Measurements from ENCODE around the gene OPCML. TPM values are rescaled to one million over a fixed set of nuclear protein-coding genes. Genes with fewer than 3 reads are reported as not detected.
A peak's percentile ranks its signal among the peaks of the same experiment; 100 is the strongest.

Gene OPCML
- total RNA-seq, 1 donor from 2014 or later: 4.1 TPM

- Mint-ChIP-seq H3K4me1 (ENCODE audit: unreplicated experiment) (no peaks in the 10 kb centered on the region), H3K27ac (ENCODE audit: unreplicated experiment) (no peak overlapping the region)
- no peak for TF ChIP-seq CTCF (IDR thresholded peaks at IDR 0.05; ENCODE audit: unreplicated experiment)
These were observed 670.2 kb downstream of the OPCML start for GRCh38 chr11:132862137-132862536.

GRCh38 chr11:132859306-132859705 lies 673.0 kb downstream of the OPCML start:
- Mint-ChIP-seq H3K36me3 (ENCODE audit: low read depth, unreplicated experiment) (no peaks in the 10 kb centered on the region), H3K27me3 (ENCODE audit: unreplicated experiment) (no peaks in the 10 kb centered on the region), H3K4me3 (ENCODE audit: unreplicated experiment) (no peak overlapping the region), H3K4me1 (ENCODE audit: unreplicated experiment) (no peaks in the 10 kb centered on the region), H3K27ac (ENCODE audit: unreplicated experiment) (no peak overlapping the region), H3K9me3 (ENCODE audit: unreplicated experiment) (no peaks in the 10 kb centered on the region)
- TF ChIP-seq CTCF (IDR thresholded peaks at IDR 0.05; ENCODE audit: unreplicated experiment): no peak
- no peak for DNase-seq (ENCODE audit: low spot score)

More at GRCh38 chr11:132862137-132862536, 670.2 kb downstream of the OPCML start:
- Mint-ChIP-seq H3K36me3 (ENCODE audit: low read depth, unreplicated experiment) (no peaks in the 10 kb centered on the region), H3K4me3 (ENCODE audit: unreplicated experiment) (no peak overlapping the region), H3K27me3 (ENCODE audit: unreplicated experiment) (no peaks in the 10 kb centered on the region), H3K9me3 (ENCODE audit: unreplicated experiment) (no peaks in the 10 kb centered on the region)
- no peak for DNase-seq (ENCODE audit: low spot score)

- Mint-ChIP-seq H3K9me3 (ENCODE audit: unreplicated experiment) (no peaks in the 10 kb centered on the region), H3K27me3 (ENCODE audit: unreplicated experiment) (no peaks in the 10 kb centered on the region), H3K4me1 (ENCODE audit: unreplicated experiment) (no peaks in the 10 kb centered on the region), H3K36me3 (ENCODE audit: low read depth, unreplicated experiment) (no peaks in the 10 kb centered on the region), H3K27ac (ENCODE audit: unreplicated experiment) (no peak overlapping the region), H3K4me3 (ENCODE audit: unreplicated experiment) (no peak overlapping the region)
- TF ChIP-seq CTCF (IDR thresholded peaks at IDR 0.05; ENCODE audit: unreplicated experiment): no peak
- peak; percentile 20 for DNase-seq (ENCODE audit: low spot score)
These were observed 674.1 kb downstream of the OPCML start for GRCh38 chr11:132858223-132858622.

- Mint-ChIP-seq H3K27ac (ENCODE audit: unreplicated experiment) (no peak overlapping the region), H3K9me3 (ENCODE audit: unreplicated experiment) (no peaks in the 10 kb centered on the region), H3K27me3 (ENCODE audit: unreplicated experiment) (peaks cover 1% of the 10 kb centered on the region), H3K4me1 (ENCODE audit: unreplicated experiment) (no peaks in the 10 kb centered on the region), H3K36me3 (ENCODE audit: low read depth, unreplicated experiment) (no peaks in the 10 kb centered on the region), H3K4me3 (ENCODE audit: unreplicated experiment) (no peak overlapping the region)
- TF ChIP-seq CTCF (IDR thresholded peaks at IDR 0.05; ENCODE audit: unreplicated experiment): no peak
- DNase-seq (ENCODE audit: low spot score): no peak
These were observed 676.3 kb downstream of the OPCML start for GRCh38 chr11:132856032-132856431.

- Mint-ChIP-seq H3K4me1 (ENCODE audit: unreplicated experiment) (no peaks in the 10 kb centered on the region), H3K4me3 (ENCODE audit: unreplicated experiment) (no peak overlapping the region), H3K36me3 (ENCODE audit: low read depth, unreplicated experiment) (no peaks in the 10 kb centered on the region), H3K27me3 (ENCODE audit: unreplicated experiment) (peaks cover 1% of the 10 kb centered on the region), H3K27ac (ENCODE audit: unreplicated experiment) (no peak overlapping the region), H3K9me3 (ENCODE audit: unreplicated experiment) (no peaks in the 10 kb centered on the region)
- DNase-seq (ENCODE audit: low spot score): no peak
- TF ChIP-seq CTCF (IDR thresholded peaks at IDR 0.05; ENCODE audit: unreplicated experiment): no peak
These were observed 676.8 kb downstream of the OPCML start for GRCh38 chr11:132855516-132855915.
